ENCODE measurements around the gene ABHD1.
A peak's percentile ranks its signal among the peaks of the same experiment; 100 is the strongest.
"Not testable (repeated sequence)": the region's sequence is repeated elsewhere in the genome, so short reads cannot be mapped to it uniquely, and the experiment has no call there.

The ABHD1 gene

DNA sequence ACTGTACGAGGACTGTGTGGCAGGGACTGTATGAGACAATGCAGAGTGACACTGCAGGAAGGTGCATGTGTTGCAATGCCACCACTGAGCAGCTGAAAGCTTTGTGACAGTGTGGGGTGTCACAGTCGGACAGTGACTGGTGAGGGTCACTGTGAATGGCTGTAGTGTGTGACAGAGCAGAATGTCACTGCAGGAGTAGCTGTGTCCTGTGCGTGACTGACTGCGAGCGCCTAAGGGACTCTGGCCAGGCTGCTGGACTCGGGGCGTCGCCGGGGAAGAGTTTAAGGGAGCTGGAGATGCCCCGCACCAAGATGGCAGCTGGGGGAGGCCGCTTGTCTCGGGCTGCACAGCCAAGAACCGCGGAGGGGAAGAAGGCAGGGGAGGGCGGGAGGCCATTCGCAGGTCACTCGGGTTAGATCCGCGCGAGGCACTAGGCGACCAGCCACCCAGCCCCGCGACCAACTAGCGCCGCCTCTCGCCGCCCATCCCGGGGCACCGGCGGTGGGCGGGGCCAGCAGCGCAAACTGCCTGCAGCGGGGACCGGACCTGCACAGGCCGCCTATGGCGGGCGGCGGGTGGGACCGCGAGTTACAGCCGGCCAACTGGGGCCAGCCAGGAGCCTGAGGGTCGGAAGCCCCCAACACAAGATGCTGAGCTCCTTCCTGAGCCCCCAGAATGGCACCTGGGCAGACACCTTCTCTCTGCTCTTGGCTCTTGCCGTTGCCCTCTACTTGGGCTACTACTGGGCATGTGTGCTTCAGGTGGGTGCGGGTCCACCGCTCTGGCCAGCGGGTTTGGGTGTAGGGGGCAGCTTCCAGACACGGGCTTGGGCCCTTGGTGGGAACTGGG is at the start of gene ABHD1:
Gene ABHD1, plus strand, starts transcription at position 514 of the 849 bp plus-strand sequence. Its CDS starts 134 bp downstream, at position 648.
- DNase-seq = peak; percentile 59

DNA sequence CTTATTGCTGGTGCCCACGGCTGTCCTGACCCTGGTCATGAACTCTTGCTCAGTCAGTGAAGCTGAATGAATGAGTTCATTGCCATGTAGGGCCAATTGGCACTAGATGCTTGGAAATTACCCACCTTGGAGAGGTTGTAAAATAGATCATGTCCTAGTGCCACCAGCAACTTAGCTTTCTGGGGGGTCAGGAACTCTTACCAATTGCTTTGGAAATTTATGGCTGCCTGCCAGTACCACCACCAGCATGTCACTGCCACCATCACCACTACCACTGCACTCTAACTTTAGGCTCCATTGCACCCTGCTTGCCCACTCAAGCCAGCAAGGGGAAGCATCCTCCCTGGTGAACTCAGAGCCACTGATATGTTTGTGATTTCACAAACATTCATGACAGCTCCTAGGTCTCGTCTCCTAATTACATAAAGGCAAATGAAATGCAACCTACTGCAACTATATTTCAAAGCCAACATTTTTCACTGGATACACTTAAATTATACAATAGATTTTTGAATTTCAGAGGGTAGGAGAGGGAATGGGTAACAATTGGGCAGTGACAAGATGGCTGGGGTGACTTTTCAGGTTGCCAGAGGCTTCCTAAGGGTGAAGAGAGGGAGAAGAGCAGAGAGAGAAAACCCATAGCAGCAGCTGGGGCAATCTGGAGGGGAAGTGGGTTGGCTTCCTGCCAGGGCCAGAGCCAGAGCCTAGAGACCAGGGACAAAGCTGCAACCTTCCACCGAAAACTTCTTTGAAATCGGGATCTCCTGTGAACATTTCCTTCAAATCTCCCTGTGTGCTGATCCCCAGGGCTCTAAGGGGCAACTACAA is 48.7 kb upstream of the ABHD1 start:
- DNase-seq = peak; percentile 44

DNA sequence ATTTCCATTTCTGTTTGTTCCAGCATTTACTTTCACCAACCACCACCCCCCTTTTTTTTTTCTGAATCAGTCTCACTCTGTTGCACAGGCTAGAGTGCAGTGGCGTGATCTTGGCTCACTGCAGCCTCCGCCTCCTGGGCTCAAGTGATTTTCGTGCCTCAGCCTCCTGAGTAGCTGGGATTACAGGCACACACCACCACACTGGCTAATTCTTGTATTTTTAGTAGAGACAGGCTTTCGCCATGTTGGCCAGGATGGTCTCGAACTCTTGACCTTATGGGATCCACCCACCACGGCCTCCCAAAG is 48.1 kb upstream of the ABHD1 start:
- DNase-seq = not testable (repeated sequence)

DNA sequence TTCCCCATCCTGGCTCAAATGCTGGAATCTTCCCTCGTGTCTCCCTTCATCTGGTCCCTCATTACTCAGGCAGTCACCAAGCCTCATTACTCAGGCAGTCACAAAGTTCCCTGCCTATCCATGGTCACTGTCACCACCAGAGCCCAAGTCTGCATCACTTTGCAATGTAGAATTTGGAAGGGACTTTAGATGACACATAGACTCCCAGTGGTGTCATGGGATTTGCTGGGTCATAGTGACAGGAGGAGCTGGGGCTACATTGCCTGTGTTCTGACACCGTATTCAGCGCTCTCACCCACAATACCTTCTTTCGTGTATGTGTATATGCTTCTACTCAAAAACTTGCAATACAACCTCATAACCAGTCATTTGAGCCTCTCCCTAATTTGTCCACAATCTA is 47.3 kb upstream of the ABHD1 start:
- no peak for DNase-seq

DNA sequence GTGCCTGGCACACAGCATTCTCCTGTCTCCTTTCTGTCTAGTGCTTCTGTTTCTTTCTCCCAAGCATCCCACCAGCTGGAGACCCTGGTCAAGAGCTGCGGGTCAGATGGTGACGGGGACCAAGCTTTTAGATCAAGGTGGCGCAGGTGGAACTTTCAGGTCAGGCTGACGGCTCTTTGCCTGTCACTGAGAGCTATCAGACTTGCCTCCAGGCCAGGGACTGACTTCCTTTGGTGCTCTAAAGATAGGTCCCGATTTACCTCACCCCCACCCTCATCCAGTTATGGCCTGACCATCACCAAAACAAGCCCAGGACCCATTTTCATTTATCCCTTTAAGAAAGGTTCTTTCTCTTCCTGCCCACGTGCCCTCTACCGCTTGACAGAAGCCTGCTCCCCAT is 46.4 kb upstream of the ABHD1 start:
- DNase-seq = no peak

DNA sequence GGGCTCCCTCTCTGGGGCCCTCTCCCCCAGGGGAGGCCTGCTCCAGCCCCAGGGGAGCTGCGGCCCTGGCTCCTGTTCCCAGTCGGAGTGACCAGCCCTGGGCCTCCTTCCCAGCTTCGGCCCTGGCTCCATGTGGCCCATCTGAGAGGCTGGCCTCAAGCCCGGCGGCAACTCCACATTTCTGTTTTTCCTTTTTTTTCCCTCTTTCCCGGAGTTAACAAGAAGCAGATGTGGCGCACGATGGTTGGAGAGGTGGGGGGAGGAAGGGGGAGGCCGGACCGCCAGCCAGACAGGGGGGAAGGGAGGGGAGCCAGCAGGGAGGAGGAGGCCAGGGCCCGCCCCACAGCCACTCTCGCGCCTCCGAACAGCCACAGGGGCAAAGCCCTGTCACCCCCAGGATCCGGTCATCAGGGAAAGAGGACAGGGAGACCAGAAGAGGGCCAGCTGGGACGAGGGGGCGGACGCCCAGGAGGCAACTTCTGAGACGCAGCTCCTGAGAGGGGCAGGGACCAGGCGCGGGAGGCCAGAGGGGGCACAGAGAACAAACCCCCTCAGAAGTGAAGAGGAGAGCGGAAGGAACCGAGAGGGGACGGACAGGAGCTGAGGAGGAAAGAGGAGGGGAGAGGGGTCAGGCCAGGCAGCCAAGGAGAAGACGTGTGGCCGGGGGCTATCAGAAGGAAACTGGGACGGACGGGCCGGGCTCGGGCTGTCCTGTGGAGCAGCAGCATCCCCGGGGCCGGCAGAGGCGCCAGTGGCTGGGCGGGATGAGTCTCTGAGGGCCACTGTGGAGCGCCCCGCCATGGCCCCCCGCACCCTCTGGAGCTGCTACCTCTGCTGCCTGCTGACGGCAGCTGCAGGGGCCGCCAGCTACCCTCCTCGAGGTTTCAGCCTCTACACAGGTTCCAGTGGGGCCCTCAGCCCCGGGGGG is 45.1 kb upstream of the ABHD1 start, which contains the start of gene EMILIN1:
Gene EMILIN1, plus strand, starts transcription at position 349 of the 928 bp plus-strand sequence. Its CDS starts 451 bp downstream, at position 800.
- DNase-seq = no peak

DNA sequence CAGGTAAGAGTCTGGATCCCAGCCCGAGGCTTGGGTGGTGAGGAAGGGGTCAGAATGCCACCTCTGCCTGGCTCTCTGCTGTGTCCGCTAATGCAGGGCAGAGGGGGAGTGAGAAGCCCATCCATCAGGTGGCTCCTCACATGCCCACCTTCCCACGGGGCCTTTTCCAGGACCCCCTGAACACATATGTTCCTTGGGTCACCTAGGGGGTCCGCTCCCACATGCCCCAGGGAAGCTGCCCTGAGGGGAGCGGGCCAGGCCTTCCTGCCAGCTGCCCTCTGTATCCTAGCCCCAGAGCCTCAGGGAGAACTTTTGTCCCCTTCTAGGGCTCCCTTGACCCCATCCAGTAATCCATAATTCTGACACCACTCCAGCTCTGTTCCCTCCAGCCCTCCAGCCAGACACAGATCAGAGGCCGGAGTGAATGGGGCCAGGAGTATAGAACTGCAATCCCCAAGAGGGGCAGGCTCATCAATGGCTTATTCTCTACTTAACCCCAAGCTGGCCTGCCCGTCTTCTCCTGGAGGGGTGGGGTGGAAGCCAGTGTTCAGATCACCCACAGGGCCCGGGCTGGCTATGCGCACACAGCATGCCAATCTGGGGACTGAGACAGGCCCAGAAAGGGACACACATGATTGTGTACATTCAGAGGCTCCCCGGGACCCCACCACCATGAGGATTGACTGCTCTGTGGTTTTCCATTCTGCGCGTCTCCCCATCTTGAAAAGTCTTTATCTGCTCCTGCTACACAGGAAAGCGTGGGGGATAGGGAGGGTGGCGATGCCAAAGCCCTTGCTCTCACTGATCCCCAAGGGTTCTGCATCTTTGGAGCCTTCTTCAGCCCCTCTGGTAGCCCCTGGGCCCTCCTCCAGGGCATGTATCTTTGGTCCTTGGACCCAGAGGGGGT is 44.1 kb upstream of the ABHD1 start:
- DNase-seq = no peak

DNA sequence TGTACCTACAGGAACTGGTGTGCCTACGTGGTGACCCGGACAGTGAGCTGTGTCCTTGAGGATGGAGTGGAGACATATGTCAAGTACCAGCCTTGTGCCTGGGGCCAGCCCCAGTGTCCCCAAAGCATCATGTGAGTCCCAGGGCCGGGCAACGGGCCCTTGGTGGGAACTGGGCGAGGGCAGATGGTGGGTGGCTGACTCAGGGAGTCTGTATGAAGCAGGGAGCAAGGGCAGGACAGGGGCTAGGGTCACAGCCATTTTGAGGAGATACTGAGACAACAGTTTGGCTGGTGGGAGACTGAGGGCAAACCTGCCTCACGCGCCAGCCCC is 43.5 kb upstream of the ABHD1 start:
- DNase-seq = no peak

DNA sequence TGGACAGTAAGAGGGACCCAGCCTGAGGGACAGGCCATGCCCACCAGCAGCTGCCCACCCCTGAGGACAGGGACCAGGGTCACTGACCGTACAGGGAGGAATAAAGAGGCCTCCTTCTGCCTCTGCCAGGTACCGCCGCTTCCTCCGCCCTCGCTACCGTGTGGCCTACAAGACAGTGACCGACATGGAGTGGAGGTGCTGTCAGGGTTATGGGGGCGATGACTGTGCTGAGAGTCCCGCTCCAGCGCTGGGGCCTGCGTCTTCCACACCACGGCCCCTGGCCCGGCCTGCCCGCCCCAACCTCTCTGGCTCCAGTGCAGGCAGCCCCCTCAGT is 43.0 kb upstream of the ABHD1 start:
- DNase-seq = no peak

DNA sequence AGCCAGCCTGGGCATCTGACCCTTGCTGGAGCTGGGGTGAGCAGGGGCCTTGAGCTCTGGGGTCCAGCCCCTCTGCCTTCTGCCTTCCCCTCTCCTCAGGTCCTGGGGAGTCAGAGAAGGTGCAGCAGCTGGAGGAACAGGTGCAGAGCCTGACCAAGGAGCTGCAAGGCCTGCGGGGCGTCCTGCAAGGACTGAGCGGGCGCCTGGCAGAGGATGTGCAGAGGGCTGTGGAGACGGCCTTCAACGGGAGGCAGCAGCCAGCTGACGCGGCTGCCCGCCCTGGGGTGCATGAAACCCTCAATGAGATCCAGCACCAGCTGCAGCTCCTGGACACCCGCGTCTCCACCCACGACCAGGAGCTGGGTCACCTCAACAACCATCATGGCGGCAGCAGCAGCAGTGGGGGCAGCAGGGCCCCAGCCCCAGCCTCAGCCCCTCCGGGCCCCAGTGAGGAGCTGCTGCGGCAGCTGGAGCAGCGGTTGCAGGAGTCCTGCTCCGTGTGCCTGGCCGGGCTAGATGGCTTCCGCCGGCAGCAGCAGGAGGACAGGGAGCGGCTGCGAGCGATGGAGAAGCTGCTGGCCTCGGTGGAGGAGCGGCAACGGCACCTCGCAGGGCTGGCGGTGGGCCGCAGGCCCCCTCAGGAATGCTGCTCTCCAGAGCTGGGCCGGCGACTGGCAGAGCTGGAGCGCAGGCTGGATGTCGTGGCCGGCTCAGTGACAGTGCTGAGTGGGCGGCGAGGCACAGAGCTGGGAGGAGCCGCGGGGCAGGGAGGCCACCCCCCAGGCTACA is 41.4 kb upstream of the ABHD1 start:
- no peak for DNase-seq

DNA sequence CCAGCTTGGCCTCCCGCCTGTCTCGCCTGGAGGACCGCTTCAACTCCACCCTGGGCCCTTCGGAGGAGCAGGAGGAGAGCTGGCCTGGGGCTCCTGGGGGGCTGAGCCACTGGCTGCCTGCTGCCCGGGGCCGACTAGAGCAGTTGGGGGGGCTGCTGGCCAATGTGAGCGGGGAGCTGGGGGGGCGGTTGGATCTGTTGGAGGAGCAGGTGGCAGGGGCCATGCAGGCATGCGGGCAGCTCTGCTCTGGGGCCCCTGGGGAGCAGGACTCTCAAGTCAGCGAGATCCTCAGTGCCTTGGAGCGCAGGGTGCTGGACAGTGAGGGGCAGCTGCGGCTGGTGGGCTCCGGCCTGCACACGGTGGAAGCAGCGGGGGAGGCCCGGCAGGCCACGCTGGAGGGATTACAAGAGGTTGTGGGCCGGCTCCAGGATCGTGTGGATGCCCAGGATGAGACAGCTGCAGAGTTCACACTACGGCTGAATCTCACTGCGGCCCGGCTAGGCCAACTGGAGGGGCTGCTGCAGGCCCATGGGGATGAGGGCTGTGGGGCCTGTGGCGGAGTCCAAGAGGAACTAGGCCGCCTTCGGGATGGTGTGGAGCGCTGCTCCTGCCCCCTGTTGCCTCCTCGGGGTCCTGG is 40.7 kb upstream of the ABHD1 start:
- DNase-seq = no peak

DNA sequence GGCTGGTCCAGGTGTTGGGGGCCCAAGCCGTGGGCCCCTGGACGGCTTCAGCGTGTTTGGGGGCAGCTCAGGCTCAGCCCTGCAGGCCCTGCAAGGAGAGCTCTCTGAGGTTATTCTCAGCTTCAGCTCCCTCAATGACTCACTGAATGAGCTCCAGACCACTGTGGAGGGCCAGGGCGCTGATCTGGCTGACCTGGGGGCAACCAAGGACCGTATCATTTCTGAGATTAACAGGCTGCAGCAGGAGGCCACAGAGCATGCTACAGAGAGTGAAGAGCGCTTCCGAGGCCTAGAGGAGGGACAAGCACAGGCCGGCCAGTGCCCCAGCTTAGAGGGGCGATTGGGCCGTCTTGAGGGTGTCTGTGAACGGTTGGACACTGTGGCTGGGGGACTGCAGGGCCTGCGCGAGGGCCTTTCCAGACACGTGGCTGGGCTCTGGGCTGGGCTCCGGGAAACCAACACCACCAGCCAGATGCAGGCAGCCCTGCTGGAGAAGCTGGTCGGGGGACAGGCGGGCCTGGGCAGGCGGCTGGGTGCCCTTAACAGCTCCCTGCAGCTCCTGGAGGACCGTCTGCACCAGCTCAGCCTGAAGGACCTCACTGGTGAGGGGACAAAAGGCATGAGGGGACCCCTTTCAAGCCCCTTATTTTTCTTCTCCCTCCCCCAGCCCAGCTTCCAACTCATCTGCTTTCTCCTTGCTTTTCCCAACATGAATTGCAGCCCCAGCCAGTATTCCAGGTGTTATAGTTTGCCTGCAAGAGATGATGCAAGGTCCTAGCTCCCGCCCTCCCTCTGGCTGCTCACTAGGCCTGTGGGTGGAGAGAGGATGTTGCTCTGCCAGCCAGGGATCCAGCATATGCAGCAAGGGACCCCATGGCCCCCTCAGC is 40.0 kb upstream of the ABHD1 start:
- DNase-seq = no peak

DNA sequence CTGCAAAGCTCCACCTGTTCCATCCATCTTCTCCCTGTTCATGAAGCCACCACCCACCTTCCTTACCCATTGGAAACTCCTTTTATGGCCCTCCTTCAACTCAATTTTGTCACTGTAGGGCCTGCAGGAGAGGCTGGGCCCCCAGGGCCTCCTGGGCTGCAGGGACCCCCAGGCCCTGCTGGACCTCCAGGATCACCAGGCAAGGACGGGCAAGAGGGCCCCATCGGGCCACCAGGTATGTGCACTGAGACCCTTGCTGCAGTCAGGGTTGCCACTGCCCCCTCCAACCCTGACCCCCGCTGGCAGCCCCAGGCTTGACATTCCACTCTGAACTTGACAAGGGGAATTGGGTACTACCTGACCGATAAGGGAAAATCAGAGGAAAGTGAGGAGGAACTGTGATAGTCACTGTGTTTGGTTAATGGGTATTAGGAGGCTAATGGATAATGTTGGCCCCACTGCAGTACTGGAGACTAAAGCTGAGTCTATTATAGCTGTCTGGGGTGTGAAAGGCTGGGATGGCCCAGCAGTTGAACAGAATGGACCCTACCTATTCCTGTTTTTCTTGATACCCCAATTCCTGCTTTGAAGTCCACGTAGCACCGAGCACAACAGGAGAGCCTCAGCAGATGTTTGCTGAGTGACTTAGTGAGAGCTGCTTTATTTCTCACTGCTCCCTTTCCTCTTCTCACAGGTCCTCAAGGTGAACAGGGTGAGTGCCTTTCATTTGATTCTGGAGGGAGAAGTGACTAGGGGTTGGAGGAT is 39.1 kb upstream of the ABHD1 start:
- DNase-seq = no peak

DNA sequence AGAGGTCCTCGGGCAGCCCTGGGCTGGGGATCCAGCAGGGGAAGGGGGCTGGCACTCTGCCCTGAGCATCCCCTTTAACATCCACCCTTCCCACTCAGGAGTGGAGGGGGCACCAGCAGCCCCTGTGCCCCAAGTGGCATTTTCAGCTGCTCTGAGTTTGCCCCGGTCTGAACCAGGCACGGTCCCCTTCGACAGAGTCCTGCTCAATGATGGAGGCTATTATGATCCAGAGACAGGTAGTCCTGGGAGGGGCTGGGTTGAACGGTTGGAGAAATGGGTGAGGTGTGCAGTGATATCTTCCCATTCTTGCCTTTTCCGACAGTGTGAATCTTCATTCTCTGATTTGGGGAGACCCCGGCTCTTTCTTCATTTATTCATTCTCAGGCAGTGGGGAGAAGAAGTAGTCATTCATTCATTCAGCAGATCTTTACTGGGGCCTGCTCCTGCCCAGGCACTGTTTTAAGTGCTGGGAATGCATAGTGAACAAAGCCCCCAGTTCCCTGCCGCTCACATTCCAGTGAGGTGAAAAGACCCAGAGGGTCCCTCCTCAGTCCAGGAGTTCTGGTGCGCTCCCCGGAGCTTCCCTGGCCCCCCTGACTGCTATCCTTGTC is 38.4 kb upstream of the ABHD1 start:
- no peak for DNase-seq

DNA sequence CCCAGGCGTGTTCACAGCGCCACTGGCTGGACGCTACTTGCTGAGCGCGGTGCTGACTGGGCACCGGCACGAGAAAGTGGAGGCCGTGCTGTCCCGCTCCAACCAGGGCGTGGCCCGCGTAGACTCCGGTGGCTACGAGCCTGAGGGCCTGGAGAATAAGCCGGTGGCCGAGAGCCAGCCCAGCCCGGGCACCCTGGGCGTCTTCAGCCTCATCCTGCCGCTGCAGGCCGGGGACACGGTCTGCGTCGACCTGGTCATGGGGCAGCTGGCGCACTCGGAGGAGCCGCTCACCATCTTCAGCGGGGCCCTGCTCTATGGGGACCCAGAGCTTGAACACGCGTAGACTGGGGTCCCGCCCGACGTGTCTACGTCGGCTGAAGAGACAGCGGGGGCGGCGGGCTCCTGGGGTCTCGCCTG is 37.9 kb upstream of the ABHD1 start:
- peak; percentile 27 for DNase-seq

DNA sequence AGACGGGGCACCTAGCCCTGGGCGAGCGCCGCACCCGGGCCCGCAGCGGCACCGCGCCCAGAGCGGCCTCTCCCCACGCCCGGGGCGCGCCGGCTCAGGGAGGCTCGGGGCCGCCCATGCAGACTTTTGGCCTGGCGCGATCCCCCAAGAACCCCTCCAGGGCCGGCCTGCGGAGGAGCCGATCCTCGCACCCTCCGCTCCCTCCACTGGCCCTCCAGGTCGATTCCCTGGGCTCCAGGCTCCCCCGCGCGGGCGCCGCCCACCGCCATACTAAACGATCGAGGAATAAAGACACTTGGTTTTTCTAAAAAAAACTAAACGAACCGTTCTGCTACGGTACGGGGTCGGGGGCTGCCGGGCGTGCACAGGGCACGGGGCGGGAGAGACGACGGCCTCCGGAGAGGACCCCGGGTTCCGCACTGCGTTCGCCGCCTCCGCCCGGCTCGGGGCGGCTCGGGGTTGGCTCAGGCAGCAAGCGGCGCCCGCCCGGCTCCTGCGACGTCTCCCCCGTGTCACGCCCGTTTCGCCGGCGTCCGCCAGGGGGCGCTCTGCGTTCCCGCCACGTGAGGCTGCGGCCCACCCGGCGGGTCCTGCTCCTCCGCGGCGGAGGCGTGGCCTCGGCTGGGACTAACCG is 37.4 kb upstream of the ABHD1 start:
- peak; percentile 98 for DNase-seq

DNA sequence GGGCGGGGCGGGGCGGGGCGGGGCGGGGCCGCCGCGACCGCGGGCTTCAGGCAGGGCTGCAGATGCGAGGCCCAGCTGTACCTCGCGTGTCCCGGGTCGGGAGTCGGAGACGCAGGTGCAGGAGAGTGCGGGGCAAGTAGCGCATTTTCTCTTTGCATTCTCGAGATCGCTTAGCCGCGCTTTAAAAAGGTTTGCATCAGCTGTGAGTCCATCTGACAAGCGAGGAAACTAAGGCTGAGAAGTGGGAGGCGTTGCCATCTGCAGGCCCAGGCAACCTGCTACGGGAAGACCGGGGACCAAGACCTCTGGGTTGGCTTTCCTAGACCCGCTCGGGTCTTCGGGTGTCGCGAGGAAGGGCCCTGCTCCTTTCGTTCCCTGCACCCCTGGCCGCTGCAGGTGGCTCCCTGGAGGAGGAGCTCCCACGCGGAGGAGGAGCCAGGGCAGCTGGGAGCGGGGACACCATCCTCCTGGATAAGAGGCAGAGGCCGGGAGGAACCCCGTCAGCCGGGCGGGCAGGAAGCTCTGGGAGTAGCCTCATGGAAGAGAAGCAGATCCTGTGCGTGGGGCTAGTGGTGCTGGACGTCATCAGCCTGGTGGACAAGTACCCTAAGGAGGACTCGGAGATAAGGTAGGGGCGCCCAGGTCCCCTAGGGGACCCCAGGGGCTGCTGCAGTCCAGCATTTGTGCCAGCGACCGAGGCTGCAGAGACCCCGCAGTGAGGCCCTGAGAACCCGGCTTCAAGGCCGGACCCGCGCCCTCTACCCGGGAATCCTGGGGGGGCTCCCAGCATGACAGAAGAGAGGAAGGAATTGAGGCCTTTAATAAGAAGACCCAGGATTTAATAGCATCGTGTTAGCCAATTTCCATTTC is 36.7 kb upstream of the ABHD1 start, which contains the start of gene KHK:
Gene KHK, plus strand, starts transcription at position 49 of the 870 bp plus-strand sequence. Its CDS starts 488 bp downstream, at position 537.
- no peak for DNase-seq
